ENCODE results near the gene GATAD2B.

- no peak for TF ChIP-seq POLR2AphosphoS5 (IDR thresholded peaks at IDR 0.05; ENCODE audit: low read depth)
- no peak for TF ChIP-seq GABPA (IDR thresholded peaks at IDR 0.05; ENCODE audit: low read depth)
- no peak for TF ChIP-seq CTCF (IDR thresholded peaks at IDR 0.05; ENCODE audit: insufficient read depth, low read length)
- TF ChIP-seq REST (IDR thresholded peaks at IDR 0.05; ENCODE audit: insufficient replicate concordance, low read depth) = no peak
Observed at GRCh38 chr1:153792631-153793041, 130.1 kb downstream of the GATAD2B start.
